ENCODE measurements around the gene GABRD. TPM values are rescaled to one million over a fixed set of nuclear protein-coding genes. Genes with fewer than 3 reads are reported as not detected.

GABRD gene
- total RNA-seq, 1 experiment from 2014 or later, result 1.7 TPM

DNA sequence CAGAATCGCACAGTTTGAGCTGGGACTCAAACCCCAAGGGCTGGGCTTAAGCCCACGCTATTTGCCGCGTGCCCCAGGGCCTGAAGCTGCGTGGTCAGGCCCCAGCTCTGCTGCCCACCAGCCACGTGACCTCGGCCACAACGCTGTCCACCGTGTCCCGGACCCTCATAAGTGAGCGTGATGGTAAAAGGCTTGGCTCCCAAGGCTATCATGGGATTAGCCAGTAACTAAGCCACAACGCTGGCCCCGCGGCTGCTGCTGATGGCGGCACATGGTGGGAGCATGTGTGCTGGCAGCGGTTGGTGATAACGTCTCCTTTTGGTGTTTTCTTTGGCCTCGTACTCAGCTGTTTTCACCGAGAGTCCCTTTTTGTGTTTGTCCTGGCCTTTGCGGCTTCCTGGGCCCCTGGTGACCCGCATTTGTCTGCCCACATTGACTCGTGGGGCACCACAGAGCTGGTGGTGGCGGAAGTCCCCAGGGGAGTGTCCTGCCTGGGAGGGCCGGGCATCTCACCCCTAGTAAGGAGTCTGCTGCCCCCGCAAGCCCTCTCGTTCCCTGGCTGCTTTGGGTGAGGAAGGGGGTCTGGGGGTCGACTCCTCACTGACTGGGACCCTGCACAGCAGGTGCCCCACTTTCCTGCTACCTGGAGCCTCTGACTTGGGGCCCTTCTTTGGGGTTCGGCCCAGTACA lies 60.4 kb downstream of the GABRD start (continued):
- TF ChIP-seq, protein P1, sequence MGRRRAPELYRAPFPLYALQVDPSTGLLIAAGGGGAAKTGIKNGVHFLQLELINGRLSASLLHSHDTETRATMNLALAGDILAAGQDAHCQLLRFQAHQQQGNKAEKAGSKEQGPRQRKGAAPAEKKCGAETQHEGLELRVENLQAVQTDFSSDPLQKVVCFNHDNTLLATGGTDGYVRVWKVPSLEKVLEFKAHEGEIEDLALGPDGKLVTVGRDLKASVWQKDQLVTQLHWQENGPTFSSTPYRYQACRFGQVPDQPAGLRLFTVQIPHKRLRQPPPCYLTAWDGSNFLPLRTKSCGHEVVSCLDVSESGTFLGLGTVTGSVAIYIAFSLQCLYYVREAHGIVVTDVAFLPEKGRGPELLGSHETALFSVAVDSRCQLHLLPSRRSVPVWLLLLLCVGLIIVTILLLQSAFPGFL (CRISPR knock-in tag; IDR thresholded peaks at IDR 0.05; ENCODE audit: borderline replicate concordance), result no peak
- TF ChIP-seq, protein P2, sequence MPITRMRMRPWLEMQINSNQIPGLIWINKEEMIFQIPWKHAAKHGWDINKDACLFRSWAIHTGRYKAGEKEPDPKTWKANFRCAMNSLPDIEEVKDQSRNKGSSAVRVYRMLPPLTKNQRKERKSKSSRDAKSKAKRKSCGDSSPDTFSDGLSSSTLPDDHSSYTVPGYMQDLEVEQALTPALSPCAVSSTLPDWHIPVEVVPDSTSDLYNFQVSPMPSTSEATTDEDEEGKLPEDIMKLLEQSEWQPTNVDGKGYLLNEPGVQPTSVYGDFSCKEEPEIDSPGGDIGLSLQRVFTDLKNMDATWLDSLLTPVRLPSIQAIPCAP (CRISPR knock-in tag; IDR thresholded peaks at IDR 0.05), result no peak

DNA sequence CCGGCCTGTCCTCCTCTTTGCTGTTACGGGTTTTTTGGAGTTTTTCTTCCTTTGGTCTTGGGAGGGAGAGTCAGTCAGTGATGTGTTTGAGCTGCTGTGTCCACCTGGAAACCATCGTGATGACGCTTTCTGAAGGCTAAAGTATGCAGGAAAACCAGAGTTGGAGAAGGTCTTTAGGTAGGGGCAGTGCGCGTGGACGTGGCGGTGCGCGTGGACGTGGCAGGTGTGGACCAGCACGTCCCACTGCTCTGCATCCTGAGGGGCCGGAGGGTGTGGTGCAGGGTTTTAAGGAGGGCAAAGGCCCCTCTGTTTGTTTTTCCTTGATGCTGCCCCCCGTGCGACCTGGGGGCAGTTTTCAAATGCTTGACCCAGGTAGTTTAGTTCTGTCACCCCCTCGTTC lies 61.0 kb downstream of the GABRD start:
- DNase-seq (ENCODE audit: low spot score), result no peak
- peaks cover 20% of the 10 kb centered on the region for H3K9me3 Mint-ChIP-seq
- H3K27ac Mint-ChIP-seq, result no peak overlapping the region
- no peaks in the 10 kb centered on the region; the same call in 1 of the 2 replicates for H3K27me3 Mint-ChIP-seq (ENCODE audit: low read depth)
- no peaks in the 10 kb centered on the region for H3K4me1 Mint-ChIP-seq
- ChIA-PET CTCF (no interaction called here), POLR2A (no interaction called here)
- TF ChIP-seq, protein P3, sequence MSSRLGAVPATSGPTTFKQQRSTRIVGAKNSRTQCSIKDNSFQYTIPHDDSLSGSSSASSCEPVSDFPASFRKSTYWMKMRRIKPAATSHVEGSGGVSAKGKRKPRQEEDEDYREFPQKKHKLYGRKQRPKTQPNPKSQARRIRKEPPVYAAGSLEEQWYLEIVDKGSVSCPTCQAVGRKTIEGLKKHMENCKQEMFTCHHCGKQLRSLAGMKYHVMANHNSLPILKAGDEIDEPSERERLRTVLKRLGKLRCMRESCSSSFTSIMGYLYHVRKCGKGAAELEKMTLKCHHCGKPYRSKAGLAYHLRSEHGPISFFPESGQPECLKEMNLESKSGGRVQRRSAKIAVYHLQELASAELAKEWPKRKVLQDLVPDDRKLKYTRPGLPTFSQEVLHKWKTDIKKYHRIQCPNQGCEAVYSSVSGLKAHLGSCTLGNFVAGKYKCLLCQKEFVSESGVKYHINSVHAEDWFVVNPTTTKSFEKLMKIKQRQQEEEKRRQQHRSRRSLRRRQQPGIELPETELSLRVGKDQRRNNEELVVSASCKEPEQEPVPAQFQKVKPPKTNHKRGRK (CRISPR knock-in tag; IDR thresholded peaks at IDR 0.05; ENCODE audit: borderline replicate concordance), result no peak
- TF ChIP-seq GTF2I (CRISPR knock-in tag; conservative IDR thresholded peaks at IDR 0.05) (no peak), ZNF263 (CRISPR knock-in tag; IDR thresholded peaks at IDR 0.05; ENCODE audit: low read depth) (no peak)
- TF ChIP-seq, protein P4, sequence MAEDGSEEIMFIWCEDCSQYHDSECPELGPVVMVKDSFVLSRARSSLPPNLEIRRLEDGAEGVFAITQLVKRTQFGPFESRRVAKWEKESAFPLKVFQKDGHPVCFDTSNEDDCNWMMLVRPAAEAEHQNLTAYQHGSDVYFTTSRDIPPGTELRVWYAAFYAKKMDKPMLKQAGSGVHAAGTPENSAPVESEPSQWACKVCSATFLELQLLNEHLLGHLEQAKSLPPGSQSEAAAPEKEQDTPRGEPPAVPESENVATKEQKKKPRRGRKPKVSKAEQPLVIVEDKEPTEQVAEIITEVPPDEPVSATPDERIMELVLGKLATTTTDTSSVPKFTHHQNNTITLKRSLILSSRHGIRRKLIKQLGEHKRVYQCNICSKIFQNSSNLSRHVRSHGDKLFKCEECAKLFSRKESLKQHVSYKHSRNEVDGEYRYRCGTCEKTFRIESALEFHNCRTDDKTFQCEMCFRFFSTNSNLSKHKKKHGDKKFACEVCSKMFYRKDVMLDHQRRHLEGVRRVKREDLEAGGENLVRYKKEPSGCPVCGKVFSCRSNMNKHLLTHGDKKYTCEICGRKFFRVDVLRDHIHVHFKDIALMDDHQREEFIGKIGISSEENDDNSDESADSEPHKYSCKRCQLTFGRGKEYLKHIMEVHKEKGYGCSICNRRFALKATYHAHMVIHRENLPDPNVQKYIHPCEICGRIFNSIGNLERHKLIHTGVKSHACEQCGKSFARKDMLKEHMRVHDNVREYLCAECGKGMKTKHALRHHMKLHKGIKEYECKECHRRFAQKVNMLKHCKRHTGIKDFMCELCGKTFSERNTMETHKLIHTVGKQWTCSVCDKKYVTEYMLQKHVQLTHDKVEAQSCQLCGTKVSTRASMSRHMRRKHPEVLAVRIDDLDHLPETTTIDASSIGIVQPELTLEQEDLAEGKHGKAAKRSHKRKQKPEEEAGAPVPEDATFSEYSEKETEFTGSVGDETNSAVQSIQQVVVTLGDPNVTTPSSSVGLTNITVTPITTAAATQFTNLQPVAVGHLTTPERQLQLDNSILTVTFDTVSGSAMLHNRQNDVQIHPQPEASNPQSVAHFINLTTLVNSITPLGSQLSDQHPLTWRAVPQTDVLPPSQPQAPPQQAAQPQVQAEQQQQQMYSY (CRISPR knock-in tag; IDR thresholded peaks at IDR 0.05), result no peak
- ATAC-seq, result no peak
- no peak overlapping the region for H3K4me3 Mint-ChIP-seq
- H3K36me3 Mint-ChIP-seq, result peaks cover 34% of the 10 kb centered on the region

Other genes starting within 250 kb of the GABRD start
- 106 to 124 TPM (median 119 TPM) in 3 replicates for gene NADK, start 240.9 kb upstream of the GABRD start, total RNA-seq (2021)
- 339 to 383 TPM (median 360 TPM) in 3 replicates for gene GNB1, start 128.3 kb upstream of the GABRD start, total RNA-seq (2021)
- gene CALML6, start 104.1 kb upstream of the GABRD start, total RNA-seq (2021), result 0.87 to 2.1 TPM (median 1.9 TPM) in 3 replicates
- 15.0 to 21.9 TPM (median 20.0 TPM) in 3 replicates for gene TMEM52, start 100.1 kb upstream of the GABRD start, total RNA-seq (2021)
- gene CFAP74, start 15.6 kb upstream of the GABRD start, total RNA-seq (2021), result 0.34 to 0.39 TPM (median 0.35 TPM) in 3 replicates
- 51.9 to 52.9 TPM (median 52.5 TPM) in 3 replicates for gene PRKCZ, start 31.1 kb downstream of the GABRD start, total RNA-seq (2021)
- 133 to 151 TPM (median 150 TPM) in 3 replicates for gene FAAP20, start 175.4 kb downstream of the GABRD start, total RNA-seq (2021)
- 75.5 to 88.6 TPM (median 75.6 TPM) in 3 replicates for gene SKI, start 209.0 kb downstream of the GABRD start, total RNA-seq (2021)